RWPE1 (cell line): Measurements from ENCODE around the gene RSPO4.

Experiments
- CTCF ChIA-PET: fragments of 350-600 bp; sonication (Branson Sonifier 250); formaldehyde crosslinking; extraction: SDS; loops from one replicate; lab custom pipeline; 2021; lab: Yijun Ruan, JAX
- POLR2A ChIA-PET: fragments of 400-600 bp; formaldehyde crosslinking; extraction: SDS; loops from one replicate; lab custom pipeline; 2020; ENCODE audit warnings: antibody characterized with exemption; ENCODE audit not compliant: low non-redundant PET; lab: Yijun Ruan, JAX
- DNase-seq: peaks from one replicate; pipeline ENCODE4 v3.0.0; 2012; ENCODE audit warnings: low spot score
- H3K27ac ChIP-seq: fragments of 450-650 bp; 2 replicates; pipeline ENCODE4 v1.5.1; 2017
- TF ChIP-seq, protein P1 (sequence below): fragments of 450-650 bp; conservative IDR thresholded peaks from 2 replicates; pipeline ENCODE4 v1.5.1; 2017; ENCODE audit warnings: low read depth, mild to moderate bottlenecking

RSPO4 gene

DNA sequence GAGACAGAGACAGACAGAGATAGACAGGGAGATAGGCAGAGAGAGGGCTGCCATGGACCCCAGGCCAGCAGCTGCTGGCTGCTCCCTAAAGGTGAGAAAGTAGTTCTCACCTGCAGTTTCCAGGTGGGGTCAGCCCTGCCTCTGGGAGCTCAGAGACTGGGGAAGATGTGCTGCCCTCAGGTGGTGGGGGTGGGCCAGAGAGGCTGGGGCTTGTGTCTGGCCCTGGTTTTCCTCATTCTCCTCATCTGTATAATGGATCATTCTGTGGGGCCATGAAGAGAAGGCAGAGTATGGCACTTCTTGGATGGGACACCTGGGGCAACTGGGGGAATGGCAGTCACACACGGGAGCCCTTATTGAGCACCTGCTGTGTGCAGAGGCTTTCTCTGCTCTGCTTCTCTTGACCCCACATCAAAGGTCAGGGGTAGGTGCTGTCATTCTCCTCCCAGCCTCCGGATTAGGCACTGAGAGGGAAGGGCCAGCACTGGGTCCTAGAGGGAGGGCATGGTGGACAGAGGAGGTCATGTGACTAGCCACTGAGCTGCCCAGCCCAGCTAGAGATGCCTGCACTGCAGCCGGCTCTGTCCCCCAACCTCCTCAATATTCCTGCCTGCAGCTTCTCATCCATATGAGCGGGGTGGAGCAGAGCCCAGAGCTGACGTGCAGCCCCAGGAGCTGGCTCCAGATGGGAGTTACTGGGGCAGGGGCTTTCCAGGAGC, 90.1 kb downstream of the RSPO4 start:
- ChIA-PET POLR2A (no interaction called here), CTCF (interaction anchor here (0.7 to 1.4 kb wide), 3 partner anchors 9 to 949 kb away, joined by 3 to 7 read pairs (median 3); no protein-coding TSS in a partner anchor)
- no peak for DNase-seq
- H3K27ac ChIP-seq = no peak overlapping the region
- TF ChIP-seq, protein P1, sequence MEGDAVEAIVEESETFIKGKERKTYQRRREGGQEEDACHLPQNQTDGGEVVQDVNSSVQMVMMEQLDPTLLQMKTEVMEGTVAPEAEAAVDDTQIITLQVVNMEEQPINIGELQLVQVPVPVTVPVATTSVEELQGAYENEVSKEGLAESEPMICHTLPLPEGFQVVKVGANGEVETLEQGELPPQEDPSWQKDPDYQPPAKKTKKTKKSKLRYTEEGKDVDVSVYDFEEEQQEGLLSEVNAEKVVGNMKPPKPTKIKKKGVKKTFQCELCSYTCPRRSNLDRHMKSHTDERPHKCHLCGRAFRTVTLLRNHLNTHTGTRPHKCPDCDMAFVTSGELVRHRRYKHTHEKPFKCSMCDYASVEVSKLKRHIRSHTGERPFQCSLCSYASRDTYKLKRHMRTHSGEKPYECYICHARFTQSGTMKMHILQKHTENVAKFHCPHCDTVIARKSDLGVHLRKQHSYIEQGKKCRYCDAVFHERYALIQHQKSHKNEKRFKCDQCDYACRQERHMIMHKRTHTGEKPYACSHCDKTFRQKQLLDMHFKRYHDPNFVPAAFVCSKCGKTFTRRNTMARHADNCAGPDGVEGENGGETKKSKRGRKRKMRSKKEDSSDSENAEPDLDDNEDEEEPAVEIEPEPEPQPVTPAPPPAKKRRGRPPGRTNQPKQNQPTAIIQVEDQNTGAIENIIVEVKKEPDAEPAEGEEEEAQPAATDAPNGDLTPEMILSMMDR = no peak

DNA sequence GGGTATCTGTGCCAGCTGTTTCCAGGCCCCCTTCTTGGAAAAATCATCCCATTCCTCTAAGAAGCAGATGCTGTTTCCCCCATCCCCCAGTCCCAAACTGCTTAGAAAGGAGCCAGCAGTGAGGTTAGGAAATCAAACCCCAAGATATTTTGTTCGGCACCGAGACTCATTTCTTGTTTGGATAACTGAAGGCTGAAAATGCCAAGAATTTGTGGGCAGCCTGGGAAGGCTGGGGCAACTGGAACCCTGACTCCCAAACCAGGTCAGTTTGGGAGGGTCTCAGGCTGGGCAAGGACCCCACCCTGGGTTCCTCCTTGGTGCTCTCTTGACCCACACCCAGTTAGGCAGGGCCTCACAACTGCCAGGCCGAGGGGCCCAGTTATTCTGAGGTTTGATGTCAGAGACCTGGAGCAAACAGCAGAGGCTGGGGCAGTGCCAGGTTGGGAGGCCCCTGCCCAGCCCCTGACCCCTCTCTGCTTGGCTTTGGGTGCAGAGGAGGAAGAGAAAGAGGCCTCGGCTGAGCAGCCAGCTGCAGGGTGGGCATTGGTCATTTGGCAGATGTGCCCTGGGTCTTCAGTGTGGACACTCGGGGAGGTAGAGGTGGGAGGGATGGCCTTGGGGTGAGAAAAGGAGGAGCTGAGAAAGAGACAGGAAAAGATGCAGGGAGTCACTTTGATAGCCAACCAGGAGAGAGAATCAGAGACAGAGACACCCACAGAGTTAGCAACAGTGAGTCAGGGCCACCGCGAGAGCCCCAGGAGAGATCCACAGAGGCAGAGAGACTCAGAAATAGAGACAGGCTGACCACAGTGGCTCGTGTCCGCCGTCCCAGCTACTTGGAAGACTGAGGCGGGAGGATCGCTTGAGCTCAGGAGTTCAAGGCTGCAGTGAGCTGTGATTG, 91.0 kb downstream of the RSPO4 start:
- H3K27ac ChIP-seq = no peak overlapping the region
- TF ChIP-seq, protein P1 = no peak
- CTCF ChIA-PET = interaction anchor here (0.7 to 1.4 kb wide), 2 partner anchors 93 to 950 kb away, joined by 3 to 7 read pairs; no protein-coding TSS in a partner anchor
- DNase-seq = no peak
- POLR2A ChIA-PET = no interaction called here

DNA sequence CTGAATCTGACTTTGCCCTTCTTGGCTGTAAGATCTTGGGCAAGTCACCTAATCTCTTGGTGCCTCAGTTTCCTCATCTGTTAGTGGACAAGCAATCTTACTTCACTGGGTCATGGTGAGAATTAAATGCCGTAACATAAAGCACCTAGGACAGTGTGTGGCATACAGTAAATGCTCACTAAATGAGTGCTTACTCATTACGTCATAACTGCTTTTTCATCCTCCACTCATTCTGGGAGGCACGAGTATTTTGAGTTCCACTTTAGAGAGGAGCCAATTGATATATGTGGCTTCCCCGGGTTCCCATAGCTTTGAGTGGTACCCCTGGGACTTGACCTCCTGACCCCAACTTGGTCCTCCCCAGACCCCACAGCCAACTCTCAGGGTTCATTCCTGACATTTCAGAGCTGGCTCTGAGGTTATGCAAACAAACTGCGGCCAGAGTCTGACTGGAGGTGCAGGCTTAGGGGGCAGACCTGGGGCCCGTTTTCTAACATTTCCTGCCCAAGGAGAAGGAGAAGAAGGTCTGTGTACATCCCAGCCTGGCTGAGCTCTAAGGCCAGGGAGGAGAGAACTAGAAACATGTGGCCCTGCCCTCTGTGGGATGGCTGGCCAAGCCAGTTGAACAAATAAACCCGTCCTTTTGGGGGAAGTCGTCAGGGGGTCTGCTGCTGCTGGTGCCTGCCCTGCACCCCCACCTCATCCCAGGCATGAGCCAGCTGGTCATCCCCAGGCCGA, 91.8 kb downstream of the RSPO4 start:
- TF ChIP-seq, protein P1 = no peak
- ChIA-PET CTCF (no interaction called here), POLR2A (no interaction called here)
- no peak for DNase-seq
- H3K27ac ChIP-seq = no peak overlapping the region

DNA sequence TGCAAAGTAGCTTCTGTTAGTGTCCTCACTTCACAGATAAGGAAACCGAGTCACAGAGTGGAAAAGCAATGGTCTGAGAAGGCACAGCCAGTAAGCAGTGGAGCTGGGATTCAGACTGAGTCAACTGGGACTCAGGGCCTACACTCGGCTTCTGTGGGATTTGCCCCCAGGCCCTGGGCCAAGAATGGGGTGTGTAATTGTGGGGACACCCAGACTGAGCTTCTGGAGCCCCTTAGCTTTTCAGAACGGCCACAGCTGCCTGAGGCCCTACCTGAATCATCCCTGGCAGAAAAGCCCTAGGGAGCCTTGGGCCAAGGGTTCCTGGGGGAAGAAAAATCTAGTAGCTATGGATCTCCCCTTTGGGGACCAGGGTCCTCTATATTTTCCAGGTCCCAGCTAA, 92.5 kb downstream of the RSPO4 start:
- DNase-seq = no peak
- no peak overlapping the region for H3K27ac ChIP-seq
- TF ChIP-seq, protein P1 = no peak
- CTCF ChIA-PET = no interaction called here
- POLR2A ChIA-PET = no interaction called here
